ENCODE results near the gene PIAS1. TPM values are rescaled to one million over a fixed set of nuclear protein-coding genes. Genes with fewer than 3 reads are reported as not detected.
"Not testable (repeated sequence)": the region's sequence is repeated elsewhere in the genome, so short reads cannot be mapped to it uniquely, and the experiment has no call there.

Gene PIAS1
- total RNA-seq, 1 donor from 2014 or later: 71.6 TPM

DNA sequence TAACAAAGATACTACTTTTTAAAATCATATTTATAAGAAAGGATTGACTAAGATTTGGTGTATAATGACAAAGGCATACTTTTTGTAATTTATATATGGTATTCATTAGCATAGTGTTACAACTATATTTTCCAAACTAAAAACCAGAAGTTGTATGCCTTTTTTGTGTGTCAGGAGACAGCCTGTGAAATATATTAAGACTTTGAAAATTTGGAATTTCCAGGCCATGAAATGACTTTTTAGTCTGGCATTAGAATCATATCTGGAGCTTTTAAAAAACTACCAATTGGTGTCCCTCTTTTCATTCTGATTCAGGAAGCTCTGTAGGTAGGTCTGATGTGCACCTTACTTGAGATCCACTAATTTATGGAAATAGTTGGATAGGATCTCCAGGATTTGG is 109.1 kb downstream of the PIAS1 start:
- H3K9me3 Mint-ChIP-seq (ENCODE audit: low read depth): peaks cover 17% of the 10 kb centered on the region
- DNase-seq (ENCODE audit: low spot score, unreplicated experiment): no peak
- no peak overlapping the region for H3K4me3 Mint-ChIP-seq (ENCODE audit: low read depth)
- no peak overlapping the region for H3K27ac Mint-ChIP-seq
- H3K36me3 Mint-ChIP-seq (ENCODE audit: insufficient read depth): peaks cover 34% of the 10 kb centered on the region
- no peak for TF ChIP-seq CTCF (IDR thresholded peaks at IDR 0.05; ENCODE audit: unreplicated experiment)
- H3K27me3 Mint-ChIP-seq: no peaks in the 10 kb centered on the region
- no peaks in the 10 kb centered on the region for H3K4me1 Mint-ChIP-seq (ENCODE audit: low read depth)

- H3K36me3 Mint-ChIP-seq (ENCODE audit: insufficient read depth): peaks cover 21% of the 10 kb centered on the region
- DNase-seq (ENCODE audit: low spot score, unreplicated experiment): no peak
- H3K4me3 Mint-ChIP-seq (ENCODE audit: low read depth): no peak overlapping the region
- H3K27me3 Mint-ChIP-seq: no peaks in the 10 kb centered on the region
- no peak for TF ChIP-seq CTCF (IDR thresholded peaks at IDR 0.05; ENCODE audit: unreplicated experiment)
- H3K4me1 Mint-ChIP-seq (ENCODE audit: low read depth): no peaks in the 10 kb centered on the region
- peaks cover 4% of the 10 kb centered on the region for H3K9me3 Mint-ChIP-seq (ENCODE audit: low read depth)
- H3K27ac Mint-ChIP-seq: no peak overlapping the region
Measured at GRCh38 chr15:68166847-68167246, 112.7 kb downstream of the PIAS1 start.

GRCh38 chr15:68172037-68172436 is 117.9 kb downstream of the PIAS1 start:
- H3K4me1 Mint-ChIP-seq (ENCODE audit: low read depth); DNase-seq (ENCODE audit: low spot score, unreplicated experiment); H3K4me3 Mint-ChIP-seq (ENCODE audit: low read depth); H3K9me3 Mint-ChIP-seq (ENCODE audit: low read depth); H3K27ac Mint-ChIP-seq; H3K27me3 Mint-ChIP-seq: not testable (repeated sequence)
- peaks cover 14% of the 10 kb centered on the region for H3K36me3 Mint-ChIP-seq (ENCODE audit: insufficient read depth)

DNA sequence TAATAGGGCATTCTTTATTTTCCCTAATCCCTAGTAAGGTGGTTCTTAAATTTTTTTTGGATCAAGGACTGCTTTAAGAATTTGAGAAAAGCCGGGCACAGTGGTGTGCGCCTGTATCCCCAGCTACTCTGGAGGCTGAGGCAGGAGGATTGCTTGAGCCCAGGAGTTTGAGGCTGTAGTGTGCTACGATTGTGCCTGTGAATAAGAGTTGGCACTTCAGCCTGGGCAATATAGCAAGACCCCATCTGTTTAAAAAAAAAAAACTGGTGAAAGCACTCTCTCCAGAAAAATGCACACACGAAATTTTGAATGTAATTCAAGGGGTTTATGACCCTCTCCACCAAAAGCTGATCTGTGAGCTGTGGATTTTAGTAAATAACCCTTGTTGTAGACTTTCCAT is 119.0 kb downstream of the PIAS1 start:
- H3K36me3 Mint-ChIP-seq (ENCODE audit: insufficient read depth): peaks cover 16% of the 10 kb centered on the region
- TF ChIP-seq CTCF (IDR thresholded peaks at IDR 0.05; ENCODE audit: unreplicated experiment): no peak

GRCh38 chr15:68175526-68175925 is 121.4 kb downstream of the PIAS1 start:
- H3K9me3 Mint-ChIP-seq (ENCODE audit: low read depth): no peaks in the 10 kb centered on the region
- H3K4me1 Mint-ChIP-seq (ENCODE audit: low read depth): no peaks in the 10 kb centered on the region
- peaks cover 16% of the 10 kb centered on the region for H3K36me3 Mint-ChIP-seq (ENCODE audit: insufficient read depth)
- no peak for DNase-seq (ENCODE audit: low spot score, unreplicated experiment)
- H3K4me3 Mint-ChIP-seq (ENCODE audit: low read depth): no peak overlapping the region
- H3K27ac Mint-ChIP-seq: no peak overlapping the region
- no peak for TF ChIP-seq CTCF (IDR thresholded peaks at IDR 0.05; ENCODE audit: unreplicated experiment)
- H3K27me3 Mint-ChIP-seq: no peaks in the 10 kb centered on the region

More for the DNA sequence above, 119.0 kb downstream of the PIAS1 start:
- Mint-ChIP-seq H3K4me3 (ENCODE audit: low read depth) (no peak overlapping the region), H3K4me1 (ENCODE audit: low read depth) (no peaks in the 10 kb centered on the region), H3K27me3 (no peaks in the 10 kb centered on the region), H3K9me3 (ENCODE audit: low read depth) (no peaks in the 10 kb centered on the region), H3K27ac (no peak overlapping the region)
- no peak for DNase-seq (ENCODE audit: low spot score, unreplicated experiment)

DNA sequence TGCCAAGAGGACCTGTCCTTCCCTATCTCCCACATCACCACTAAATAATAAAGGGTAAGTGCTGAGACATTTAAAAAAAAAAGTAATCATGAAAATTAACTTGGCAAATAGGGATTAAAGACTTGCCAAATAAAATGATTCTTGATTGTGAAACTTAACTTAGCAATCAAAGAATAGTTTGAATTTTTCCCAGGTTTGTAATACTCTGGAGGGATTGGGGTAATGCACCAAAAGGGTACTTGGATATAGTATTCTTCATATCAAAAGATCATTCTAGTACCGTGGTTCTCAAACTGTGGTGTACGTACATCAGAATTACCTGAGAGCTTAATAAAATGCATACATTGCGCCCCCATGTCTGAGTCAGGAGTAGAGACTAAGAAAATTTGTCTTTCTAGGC is 122.5 kb downstream of the PIAS1 start:
- Mint-ChIP-seq H3K27me3 (no peaks in the 10 kb centered on the region), H3K4me1 (ENCODE audit: low read depth) (no peaks in the 10 kb centered on the region), H3K4me3 (ENCODE audit: low read depth) (no peak overlapping the region), H3K36me3 (ENCODE audit: insufficient read depth) (peaks cover 18% of the 10 kb centered on the region), H3K9me3 (ENCODE audit: low read depth) (no peaks in the 10 kb centered on the region), H3K27ac (no peak overlapping the region)
- DNase-seq (ENCODE audit: low spot score, unreplicated experiment): no peak
- no peak for TF ChIP-seq CTCF (IDR thresholded peaks at IDR 0.05; ENCODE audit: unreplicated experiment)
